ENCODE data around the gene PTK6.
A peak's percentile ranks its signal among the peaks of the same experiment; 100 is the strongest.
"Not testable (repeated sequence)": the region's sequence is repeated elsewhere in the genome, so short reads cannot be mapped to it uniquely, and the experiment has no call there.

PTK6 gene

DNA sequence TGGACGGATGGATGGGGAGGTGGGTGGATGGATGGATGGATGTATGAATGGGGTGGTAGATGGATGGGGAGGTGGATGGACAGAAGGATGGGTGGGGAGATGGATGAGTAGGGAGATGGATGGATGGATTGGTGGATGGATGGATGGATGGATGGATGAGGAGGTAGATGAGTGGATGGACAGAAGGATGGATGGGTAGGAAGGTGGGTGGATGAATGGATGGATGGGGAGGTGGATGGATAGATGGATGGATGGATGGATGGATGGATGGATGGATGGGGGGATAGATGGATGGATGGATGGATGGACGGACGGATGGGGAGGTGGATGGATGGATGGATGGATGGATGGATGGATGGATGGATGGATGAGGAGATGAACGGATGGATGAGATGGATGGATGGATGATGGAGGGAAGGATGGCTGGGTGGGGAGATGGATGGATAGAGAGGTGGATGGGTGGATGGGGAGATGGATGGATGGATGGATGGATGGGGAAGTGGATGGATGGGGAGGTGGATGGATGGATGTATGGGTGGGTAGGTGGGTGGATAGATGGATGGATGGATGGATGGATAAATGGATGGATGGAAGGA is 45.4 kb downstream of the PTK6 start:
- DNase-seq: no peak

GRCh38 chr20:63491078-63491477 is 46.1 kb downstream of the PTK6 start:
- no peak for DNase-seq

DNA sequence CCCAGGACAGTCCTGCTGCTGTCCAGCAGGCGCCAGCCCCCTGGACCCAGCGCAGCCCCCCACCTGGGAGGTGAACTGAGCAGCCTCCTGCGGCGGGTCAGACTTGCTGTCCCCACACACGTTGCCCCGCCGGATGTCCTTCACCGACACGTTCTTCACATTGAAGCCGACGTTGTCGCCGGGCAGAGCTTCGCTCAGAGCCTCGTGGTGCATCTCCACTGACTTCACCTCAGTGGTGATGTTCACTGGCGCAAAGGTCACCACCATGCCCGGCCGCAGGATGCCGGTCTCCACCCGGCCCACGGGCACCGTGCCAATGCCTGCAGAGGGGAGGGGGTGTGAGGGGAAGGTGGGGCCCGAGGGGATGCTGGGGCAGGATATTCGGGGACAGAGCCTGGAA is 46.8 kb downstream of the PTK6 start:
- DNase-seq: no peak

DNA sequence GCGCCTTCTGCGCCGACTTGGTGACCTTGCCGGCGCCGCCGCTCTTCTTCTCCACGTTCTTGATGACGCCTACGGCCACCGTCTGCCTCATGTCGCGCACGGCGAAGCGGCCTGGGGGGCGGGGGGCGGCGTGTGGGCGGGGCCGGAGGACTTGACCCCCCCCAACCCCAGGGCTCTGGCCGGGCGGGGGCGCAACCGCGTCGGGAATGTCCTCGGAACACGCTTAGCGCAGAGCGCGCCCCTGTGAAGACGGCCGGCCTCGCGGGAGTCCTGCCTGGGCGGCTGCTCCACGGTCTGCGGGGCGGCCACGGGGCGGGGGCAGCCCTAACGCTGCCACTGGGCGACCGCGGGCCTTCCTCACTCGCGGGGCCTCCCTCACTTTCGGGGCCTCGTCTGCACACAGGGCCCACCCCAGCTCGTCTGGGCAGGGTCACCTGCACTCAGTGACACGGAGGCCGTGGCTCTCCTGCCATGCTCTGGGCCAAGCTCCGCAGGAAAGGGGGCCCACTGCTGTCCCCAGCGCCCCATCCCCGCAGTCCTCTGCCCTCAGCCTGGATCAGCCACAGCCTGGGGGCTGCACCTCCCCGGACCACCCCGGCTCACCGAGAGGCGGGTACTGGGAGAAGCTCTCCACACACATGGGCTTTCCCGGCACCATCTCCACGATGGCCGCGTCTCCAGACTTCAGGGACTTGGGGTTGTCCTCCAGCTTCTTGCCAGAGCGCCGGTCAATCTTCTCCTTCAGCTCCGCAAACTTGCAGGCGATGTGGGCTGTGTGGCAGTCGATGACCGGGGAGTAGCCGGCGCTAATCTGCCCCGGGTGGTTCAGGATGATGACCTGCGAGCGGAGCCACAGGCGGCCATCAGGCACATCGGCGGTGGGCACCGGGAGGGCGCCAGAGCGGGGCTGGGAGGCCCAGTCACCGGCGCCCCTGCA is 48.6 kb downstream of the PTK6 start:
- DNase-seq: no peak

DNA sequence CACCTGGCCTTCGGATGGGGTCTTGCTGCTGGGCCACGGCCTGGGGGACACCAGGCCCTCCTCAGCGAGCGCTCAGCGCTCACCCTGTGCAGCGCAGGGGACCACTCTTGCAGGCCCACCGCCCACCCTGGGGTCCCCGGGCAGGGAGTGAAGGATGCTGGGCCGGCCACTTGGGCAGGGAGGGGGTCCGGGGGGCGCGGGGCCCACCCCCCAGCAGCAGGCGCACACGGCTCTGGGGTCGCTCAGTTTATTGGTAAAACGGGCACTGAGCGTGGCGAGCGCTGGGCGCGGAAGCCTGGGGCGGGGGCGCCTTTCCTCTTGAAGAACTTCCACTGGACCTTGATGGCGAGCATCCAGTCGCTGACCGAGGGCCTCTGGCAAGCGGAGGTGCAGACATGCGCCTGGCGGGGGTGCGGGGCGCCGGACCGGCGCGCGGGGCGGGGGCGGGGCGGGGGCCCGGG is 49.4 kb downstream of the PTK6 start:
- DNase-seq: no peak

DNA sequence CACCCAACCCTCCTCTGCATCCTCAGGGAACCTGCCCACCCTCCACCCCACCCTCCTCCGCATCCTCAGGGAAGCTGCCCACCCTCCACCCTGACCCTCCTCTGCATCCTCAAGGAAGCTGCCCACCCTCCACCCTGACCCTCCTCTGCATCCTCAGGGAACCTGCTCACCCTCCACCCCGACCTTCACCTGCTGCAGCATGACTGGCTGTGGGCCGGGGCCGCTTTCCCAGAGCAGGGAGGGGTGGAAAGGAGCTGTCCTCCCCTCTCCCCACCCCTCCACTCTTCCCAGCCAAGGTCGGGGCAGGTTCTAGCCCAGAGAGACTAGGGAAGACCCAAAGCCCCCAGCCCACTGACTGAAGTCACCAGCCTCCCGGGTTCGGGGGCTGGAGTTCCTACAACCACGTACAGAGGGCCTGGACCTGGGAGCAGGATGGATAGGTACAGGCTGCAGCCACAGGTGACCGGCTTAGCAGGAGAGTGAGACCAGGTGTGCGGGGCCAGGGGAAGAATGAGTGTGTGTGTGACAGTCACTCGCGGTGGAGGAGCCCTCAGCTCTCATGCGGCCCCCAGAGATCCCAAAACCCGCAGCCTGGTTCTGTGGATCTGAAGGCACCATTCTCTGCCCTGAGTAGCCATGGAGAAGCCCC is 49.9 kb downstream of the PTK6 start:
- no peak for DNase-seq

- DNase-seq: no peak
Observed at GRCh38 chr20:63486300-63486855, 50.8 kb downstream of the PTK6 start.

DNA sequence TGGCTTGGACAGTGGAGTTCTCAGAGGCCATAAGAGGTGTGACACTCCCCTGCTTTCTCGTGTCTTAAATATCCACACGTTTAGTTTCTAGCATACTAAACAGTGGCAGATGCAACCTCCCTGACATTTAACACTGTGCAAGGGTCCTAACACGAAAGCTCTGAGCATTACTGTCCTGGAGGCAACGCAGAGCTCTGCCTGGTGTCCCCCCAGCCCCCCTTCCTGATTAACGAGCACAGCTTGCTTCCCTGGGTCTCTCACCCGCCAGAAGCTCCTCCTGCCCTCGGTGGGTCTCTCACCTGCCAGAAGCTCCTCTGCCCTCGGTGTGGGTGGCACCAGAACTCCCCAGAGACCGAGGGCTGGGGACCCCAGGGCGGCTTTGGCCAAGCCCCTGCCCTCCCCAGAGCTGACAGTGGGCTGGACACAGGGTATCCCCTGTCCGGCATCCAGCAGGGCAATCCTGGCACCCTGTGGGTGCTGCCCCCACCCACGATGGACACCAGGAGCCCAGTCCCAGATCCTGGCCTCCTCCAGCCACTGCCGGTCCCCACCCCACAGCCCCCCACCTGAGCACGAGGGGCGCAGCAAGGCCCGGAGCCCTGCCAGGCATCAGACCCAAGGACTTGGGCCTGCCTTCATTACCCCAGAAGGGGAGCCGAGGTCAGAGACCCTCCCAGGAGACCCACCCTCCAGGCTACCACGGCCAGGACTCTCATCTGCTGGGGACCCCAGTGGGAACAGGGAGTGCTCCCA is 52.3 kb downstream of the PTK6 start:
- DNase-seq: no peak

- DNase-seq: no peak
Observed at GRCh38 chr20:63484236-63484635, 52.9 kb downstream of the PTK6 start.

DNA sequence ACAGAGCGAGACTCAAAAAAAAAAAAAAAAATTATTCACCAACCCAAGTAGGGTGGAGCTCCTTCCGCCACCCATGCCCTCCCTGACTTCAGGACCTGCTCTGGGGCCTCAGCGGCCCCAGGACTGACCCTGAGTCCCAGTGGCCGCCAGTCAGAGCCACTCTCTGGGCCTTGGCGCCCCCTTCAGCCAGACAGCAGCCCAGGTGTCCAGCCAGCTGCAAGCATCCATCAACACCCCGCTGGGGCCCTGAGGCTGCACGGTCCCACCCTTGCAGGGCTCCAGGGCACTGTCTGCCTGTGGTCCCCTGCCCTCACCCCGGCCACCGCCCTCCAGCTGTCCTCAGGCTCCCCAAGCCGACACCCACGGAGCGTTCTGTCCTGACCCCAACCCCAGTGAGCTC is 53.3 kb downstream of the PTK6 start:
- DNase-seq: no peak

DNA sequence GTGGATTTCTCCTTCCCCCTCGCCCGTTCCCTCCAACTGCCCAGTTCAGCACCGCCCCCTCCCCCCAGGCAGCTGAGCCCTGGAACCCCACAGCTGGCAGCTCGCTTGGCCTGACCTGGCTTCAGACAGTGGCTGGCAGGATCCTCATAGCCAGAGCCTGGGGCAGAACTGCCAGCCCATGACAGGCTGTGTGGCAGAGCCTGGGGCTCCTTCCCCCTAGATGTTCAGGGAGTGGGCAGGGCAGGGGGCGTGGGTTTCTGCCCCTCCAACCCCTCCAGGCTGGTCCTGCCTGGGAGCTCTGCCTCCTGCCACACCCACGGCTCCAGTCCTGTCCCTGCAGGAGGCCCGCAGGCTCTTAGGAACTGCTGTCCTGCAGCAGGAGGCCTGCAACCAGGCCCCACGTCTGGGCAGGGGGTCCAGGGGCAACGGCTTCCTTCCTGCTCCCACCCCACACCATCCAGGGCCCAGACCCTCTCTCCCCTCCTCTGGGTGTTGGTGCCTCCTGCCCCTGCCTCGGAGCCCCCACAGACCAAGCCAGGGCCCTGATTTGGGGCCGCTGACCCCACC is 55.1 kb downstream of the PTK6 start:
- peak; percentile 44 for DNase-seq

- peak; percentile 54 for DNase-seq
Observed at GRCh38 chr20:63481503-63481902, 55.7 kb downstream of the PTK6 start.

DNA sequence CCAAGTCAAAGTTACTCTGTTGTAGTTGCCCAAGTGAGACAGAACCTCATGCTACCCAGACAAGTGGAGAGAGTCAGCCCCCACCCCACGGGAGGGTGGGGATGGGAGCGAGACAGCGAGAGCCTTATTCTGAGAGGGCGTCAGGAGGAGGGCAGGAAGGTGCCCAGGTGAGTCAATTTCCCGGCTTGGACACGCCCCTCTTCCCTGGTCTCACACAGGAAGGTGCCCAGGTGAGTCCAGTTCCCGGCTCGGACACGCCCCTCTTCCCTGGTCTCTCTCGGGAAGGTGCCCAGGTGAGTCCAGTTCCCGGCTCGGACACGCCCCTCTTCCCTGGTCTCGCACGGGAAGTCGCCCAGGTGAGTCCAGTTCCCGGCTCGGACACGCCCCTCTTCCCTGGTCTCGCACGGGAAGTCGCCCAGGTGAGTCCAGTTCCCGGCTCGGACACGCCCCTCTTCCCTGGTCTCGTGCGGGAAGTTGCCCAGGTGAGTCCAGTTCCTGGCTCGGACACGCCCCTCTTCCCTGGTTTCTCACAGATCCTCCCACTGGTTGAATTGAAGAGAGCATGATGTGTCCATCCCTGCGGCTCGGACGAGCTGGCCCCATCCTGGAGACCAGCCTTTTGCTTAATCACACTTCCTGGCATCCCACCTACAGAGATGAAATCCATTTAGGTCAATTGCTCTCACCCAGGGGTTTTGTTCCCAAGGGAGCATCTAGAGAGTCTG is 57.3 kb downstream of the PTK6 start:
- not testable (repeated sequence) for DNase-seq

DNA sequence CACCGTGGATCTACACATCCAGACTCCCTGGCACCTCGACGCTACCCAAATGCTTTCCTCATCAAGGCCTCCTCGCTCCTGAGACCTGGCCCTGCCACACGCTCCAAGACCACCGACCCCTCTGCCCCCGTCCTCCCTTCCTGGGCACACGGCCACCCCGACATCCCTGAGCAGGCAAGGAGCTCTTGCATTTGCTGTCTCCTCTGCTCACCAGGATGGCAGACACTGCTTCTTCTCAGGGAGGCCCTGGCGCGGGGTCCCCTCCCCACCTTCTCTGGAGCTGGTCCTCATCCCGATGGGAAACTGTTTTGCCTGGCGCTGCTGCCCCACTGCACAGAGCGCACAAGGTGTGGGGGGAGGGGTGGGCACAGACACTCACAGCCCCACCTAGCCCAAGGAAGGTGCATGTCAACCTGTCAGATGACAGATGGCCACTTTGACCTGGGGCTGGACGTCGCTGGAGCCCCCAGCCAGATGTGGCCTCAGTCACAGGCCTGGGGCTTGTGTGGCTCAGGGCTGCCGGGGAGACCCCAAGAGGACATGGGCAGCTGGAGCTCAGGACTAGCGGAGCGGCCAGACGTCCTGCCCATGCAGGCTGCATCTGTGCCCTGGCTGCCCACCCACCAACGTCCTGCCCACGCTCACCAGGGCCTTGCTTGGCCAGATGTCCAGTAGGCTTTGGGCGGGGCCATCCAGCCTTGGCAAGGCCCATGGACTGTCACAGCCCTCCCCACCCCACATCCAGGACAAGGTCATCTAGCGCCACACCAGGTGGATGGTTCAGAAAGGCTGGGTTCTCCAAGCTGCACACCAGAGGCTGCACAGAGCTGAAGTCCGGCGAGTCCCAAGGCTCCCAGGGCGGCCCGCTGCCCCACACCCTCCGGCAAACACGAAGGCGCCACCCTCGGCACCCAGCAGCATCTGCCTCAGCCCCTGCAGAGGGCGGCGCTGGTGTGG is 58.6 kb downstream of the PTK6 start:
- no peak for DNase-seq

Data from RPMI8226 (cell line).